ENCODE measurements around the gene DCXR.

Gene DCXR

DNA sequence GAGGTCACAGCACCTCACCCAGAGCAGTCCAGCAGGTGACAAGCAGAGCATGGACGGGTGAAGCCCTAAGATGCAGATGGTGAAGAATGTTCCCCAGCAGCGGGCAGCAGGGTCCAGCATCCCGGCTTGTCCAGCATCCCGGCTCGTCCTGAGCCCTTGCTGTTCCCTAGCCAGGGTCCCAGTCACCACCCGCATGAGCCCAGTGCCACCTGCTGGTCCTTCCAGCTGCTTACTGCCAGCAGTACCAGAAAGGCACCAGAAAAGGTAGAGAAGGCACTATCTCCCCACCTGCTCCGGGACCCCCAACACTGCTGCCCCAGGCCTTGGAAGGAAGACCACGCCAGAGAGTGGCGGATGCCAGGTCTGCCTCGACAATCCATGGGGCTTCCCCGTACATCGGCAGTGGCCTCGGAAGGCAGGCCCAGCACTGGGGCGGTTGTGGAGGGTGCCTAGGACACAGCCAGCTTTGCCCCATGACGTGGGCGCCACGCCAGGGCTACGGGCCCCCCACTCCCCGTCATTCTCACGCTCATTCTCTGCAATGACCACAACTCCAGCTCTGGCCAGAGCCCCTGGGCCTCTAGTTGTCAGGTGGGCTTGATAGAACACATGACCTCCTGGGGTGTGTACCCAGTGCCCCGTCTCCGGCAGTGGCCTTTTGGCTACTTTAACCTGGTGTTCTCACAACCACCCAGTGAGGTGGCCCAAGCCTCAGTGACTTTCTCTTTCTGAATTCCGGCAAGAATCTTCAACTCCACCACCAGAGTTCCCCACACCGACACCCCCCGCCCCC is 16.2 kb downstream of the DCXR start:
- no peak for DNase-seq

DNA sequence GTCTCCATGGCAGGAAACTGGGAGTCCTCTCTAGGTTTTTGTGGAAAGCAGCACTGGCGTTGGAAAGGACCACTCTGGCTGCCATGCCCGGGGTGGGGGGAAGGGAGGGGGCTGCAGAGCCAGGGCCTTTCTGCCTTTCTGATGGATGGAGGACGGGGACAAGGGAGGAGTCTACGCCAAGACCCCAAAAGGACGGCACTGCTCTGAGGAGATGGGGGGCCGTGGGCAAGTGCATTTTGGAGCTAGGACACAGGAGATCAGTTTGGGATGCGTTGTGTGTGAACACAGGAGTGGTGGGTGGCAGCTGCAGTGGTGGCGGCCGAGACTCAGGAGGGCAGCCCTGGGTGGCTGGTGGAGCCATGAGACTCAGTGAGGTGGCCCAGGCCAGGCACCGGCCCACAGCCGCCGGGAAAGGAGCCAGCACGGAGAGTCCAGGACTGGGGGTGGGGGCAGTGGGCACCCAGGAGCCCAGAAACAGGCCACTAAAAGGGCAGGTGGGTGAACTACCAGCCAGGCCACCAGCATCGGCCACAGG is 16.9 kb downstream of the DCXR start:
- no peak for DNase-seq

DNA sequence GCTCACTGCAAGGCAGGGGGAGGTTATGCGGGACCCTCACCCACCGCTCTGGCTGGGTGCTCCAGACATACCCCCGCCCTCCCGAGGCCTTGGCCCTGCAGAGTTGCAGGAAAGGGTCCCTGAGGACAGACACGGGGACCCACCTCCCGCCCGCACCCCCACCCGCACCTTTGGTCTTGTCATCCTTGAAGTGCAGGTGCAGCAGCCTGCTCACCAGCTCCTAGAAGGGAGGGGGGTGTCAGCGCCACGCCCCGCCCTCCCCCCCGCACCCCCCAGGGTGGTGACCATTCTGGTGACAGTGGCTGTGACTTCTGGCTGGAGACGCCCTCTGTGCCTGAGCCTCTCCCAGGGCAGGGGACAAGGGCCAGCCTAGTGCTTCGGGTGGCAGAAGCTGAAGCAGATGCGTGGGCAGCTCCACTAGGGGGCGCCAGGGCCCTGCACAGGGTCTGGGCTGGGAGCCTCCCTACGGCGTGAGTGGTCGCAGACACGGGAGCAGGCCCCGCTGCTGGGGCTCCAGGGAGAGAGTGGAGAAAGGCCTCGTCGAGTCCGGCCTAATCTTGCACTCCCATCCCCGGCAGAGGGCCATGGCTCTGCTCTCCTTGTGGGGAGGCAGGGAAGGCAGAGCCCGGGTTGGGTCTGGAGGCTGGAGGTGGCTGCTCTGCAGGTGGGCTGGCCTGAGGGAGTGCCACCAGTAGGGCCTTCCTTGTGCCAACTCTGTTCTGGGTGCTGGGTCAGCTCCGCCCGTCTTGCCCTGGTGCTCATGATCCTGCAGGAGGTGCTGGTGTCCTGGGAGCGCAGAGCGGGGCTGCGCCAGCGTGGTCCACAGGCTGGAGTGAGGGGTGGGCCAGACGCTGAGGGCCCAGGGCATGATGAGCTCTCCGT is 17.6 kb downstream of the DCXR start:
- DNase-seq = no peak

DNA sequence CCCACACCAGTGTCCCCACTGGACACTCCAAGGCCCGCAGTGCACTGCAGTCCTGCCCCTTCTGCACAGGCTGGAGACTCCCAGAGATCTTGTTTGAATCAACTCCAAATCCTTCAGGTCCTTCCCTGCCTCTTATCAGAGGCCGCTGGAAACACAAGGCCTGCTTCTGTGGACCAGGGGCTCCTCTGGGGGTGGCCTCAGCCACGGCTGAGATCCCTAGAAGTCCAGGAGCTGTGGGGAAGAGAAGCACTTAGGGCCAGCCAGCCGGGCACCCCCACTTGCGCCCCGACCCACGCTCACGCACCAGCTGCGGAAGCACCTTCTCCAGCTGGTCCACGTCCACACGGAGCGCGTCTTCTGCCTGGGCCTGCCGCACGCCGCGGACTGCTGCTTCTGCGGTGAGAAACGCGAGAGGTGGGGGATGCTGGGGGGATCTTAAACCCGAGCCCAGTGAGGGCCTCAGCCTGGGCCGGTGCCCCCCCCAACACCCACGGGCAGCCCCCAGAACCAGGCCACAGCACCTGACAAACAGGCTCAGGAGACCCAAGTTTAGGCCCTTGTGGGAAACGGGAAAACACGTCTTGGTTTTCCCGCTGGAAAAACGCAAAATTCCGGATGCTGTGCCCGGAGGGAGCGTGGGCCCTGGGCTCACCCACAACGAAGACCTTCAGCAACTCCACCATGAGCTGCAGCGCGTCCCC is 18.4 kb downstream of the DCXR start:
- DNase-seq = no peak

DNA sequence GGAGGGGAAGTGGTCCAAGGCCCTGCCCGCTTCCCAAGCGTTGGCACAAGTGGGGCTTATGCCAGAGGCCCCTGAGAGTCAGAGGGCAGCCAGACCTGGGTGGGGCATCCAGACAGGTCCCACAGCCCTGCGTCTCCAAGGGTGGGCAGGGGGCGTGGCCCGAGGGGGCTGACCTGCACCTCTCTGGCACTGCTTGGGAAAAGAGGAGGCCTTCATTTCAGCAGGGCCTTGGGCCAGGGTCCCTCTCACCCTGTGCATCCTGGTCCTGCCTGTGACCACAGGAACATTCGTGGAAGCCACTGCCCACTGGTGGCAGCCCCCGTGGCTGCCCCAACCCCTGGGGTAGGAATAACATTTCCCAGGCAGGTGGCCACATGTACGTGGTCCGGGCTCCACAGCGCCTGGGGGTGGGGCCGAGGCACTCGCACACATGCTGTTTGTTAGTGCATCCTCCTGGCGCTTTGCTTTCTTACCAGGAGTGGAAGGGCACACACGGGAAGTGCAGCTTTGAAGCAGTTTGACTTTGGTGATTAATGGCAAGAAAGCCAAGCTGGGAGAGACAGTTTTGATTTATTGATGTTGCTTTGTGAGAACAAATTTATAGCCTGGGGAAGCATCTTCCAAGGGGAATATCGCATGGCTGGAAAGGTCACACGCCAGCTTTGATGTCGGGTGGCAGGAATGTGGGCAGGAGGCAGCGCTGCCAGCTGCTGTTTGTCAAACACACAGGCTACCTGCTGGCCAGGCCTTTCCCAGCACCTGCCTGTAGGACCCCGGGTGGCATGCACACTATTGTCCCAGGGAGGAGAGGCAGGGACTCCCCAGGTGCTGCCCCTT is 19.1 kb downstream of the DCXR start:
- DNase-seq = no peak

DNA sequence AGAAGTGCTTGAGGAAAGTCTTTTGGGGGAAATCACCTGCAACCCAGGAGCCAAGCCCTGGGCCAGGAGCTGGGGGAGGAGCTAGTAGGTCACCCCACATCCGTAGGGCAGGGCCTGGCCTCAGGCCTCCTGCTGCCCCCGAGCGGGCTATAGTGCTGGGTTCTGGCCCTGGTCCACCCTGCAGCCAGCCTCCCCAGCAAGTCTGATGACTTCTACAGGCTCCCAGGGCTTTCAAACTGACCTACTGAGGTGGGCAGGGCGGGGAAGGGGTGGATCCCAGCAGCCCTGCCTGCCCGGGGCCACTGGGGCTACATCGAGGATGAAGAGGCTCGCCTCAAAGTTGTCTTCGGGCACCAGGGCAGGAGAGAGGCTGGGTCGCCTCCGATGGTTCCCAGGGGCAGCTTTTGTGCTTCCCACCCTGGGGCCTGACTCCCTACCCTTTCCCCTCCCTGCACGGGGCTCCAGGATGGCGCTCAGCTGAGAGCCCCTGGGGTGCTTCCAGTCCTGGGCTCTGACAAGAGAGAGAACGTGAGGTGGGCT is 19.8 kb downstream of the DCXR start:
- no peak for DNase-seq

DNA sequence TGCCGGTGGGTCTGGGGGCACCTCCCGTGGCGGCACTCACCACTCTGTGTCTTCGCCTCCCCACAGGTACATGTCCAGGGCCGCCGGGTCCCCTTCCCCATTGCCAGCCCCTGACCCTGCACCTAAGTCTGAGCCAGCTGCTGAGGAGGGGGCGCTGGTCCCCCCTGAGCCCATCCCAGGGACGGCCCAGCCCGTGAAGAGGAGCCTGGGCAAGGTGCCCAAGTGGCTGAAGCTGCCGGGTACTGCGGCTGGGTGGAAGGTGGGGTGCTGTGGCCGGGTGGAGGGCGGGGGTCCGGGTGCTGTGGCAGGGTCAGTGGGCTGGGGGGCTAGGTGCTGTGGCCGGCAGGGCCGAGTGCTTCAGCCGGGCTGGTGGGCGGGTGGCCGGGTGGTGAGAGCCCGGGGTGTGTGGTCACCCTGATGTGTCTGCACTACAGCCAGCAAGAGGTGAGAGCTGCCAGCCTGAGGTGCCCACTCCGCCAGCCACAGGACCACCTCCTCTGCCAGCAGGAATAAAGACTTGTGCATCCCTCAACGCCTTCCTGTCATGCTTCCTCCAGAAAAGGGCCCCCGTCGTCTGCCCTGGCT is 20.5 kb downstream of the DCXR start:
- DNase-seq = no peak

DNA sequence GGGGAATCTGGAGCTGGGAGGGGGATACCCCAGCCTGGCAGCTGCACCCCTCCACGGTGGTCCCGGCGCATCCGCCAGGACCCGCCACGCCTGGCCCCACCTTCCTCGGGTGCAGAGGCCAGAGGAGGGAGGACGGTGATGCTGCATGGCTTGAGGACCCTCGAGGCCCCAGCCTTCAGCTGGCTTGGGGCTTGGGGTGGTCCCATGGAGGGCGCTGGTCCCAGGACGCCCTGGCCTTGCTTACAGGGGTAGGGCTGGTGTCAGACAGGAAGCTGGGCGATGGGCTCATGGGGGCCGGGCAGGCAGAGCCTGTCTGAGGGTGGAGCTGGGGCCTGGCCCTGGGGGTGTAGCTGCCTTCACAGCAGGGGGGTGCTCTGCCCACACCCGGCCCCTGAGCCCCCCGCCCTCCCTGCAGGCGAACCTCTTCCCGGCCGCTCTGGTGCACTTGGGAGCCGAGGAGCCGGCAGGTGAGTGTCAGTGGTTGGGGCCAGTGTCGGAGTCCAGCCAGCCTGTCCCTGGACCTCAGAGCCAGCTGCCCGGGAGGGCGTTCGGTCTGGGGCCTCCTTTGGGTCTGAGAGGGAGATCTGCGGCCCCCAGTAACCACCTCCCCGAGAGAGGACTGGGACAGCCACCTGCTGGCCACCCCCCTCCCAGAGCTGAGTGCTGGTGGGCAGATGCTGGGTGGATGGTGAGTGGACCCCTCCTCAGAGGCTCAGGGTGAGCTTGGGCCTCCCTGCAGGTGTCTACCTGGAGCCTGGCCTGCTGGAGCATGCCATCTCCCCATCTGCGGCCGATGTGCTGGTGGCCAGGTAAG is 21.2 kb downstream of the DCXR start:
- DNase-seq = no peak

DNA sequence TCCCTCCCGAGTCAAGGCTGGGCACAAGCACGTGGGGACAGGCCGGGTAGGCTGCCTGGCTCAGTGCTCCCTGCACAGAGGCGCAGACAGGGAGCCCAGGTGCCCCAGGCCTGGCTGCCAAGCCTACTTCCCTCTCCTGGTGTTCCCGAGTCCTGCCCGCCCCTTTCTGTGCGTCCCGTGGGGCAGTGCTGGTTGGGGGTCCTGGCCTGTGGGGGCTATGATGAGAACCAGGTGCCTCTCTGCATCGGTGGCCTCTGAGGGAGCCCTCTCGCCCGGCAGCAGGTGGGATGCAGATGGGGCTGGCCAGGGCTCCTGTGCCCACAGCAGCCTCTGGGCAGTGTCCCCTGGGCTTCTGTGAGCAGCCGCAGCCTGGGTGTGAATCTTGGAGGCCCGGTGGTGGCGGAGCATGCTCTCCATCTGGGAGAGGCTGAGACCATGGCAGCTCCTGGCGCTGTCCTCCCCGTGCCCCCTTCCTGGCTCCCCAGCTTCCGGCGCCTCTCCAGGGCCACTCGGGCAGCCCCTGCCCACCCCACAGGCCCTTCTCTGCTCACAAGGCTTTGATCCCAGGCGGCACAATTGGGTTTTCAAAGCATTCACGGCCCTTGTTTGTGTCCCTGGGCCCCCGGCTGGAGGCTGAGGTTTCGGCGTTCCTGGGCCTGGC is 22.1 kb downstream of the DCXR start:
- DNase-seq = no peak

DNA sequence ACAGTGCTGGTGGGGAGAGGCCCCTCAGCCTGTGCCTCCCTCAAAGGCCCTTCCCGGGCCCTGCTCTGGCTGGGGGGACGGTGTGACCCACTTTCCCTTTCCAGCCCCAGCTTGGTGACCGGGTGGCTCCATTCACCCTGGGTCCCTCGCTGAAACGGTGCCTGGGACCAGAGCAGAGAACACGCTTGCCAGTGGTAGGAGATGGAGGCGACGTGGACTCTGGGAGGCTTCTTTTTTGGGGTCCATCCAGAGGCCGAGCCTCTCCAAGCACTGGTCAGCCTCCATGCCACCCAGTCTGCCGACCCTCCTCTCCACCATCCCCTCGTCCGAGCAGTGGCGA is 22.6 kb downstream of the DCXR start:
- no peak for DNase-seq

DNA sequence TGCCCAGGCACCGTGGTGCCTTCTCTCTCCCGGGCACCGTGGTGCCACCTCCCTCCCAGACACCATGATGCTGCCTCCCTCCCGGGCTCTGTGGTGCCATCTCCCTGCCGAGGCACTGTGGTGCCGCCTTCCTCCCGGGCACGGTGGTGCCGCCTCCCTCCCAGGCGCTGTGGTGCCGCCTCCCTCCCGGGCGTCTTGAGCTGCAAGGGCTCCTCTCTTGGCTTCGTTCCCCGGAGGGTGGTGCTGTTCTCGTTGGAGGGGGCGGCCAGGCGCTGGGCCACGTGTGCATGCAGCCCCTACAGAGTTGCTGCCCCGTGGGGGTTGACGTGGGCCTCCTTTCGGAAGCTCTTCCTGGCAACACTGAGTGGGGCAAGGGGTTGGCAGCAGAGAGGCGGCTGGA is 23.1 kb downstream of the DCXR start:
- DNase-seq = no peak

DNA sequence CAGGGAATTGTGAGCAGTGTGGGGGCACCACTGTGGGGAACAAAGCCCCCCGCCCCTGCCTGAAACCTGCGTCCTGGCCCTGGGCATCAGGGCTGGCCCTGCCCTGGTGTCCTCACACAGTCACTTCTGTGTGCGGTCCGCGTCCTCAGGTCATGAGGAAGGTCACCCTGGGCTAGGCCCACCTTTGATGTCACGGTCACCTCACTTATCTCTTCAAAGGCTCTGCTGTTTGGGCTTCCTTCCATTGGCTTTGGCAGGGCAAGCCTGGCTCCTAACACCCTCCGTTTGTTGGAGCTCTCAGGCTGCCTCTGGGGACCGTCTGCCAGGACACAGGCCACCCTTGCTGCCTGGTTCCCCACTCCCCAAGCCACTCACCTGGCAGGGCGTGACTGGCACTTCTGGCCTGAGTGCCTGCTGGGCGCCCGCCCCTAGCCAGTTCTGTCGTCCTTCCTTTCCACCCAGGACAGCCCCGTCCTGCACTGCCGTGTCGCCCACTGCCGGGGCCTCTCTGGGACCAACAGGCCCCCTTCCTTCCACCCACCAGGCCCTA is 23.6 kb downstream of the DCXR start:
- no peak for DNase-seq

DNA sequence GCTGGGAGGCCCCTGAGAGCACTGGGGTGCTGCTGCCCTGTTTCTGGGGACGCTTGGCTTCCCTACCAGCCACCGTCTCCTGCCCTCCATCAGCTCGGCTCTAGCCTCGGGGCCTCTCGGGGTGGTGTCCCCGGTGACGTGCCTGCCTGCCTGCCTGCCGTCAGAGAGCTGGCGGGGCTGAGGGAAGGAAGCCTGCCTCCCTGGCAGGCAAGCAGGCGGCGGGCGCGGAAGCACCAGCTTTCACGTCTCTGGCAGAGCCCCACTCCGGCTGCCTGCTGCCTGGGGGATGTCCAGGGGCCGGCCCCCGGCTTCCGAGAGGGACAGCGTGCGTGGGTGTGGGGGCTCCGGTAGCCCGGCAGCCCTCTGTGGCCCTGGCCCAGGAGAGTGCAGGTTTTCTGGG is 24.2 kb downstream of the DCXR start:
- no peak for DNase-seq

DNA sequence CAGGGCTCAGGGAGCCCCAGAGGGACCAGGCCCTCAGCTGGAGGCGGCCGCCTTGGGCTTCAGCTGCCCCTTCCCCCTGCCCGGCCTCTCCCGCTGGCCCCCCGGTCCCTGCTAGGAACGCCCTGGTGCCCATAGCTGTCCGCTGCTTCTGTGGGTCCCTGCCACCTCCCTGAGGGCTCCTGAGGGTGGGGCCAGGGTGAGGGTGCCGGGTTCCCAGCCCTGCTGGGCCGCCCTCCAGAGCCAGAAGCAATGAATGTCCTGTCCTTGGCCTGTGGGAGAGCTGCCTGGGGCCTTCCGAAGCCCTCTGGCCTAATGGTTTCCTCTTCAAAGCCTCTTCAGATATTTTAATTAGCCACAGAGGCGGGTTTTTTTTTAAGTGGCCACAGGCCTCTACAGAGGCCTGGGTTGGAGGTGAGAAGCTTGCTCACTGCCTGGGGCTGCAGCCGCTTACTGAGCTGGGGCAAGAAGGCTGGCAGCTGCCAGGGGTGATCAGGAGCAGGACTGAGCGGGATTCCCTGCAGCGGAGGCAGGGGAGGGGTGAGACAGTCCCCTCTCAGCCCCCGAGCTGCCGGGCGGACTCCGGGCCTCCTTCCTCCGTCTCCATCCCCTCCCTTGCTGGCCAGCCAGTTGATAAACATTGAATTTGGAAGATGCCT is 24.7 kb downstream of the DCXR start:
- DNase-seq = no peak

DNA sequence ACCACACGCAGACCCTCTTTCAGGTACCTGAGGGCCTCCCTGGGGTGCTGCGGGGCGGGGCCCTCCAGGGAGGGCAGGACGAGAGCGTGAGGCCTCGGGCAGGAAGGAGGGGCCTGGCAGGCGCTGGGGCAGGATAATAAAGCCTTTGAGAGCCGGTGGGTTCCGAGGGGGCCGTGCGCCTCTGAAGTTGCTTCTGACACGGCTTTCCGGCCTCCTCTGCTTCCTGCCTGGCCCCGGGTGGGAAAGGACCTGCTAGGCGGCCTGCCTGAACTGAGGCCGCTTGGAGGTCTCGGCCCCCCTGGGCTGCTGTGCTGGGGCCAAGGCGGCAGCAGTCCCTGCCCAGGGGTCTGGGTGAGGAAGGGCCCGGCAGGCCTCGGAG is 25.2 kb downstream of the DCXR start:
- DNase-seq = no peak

DNA sequence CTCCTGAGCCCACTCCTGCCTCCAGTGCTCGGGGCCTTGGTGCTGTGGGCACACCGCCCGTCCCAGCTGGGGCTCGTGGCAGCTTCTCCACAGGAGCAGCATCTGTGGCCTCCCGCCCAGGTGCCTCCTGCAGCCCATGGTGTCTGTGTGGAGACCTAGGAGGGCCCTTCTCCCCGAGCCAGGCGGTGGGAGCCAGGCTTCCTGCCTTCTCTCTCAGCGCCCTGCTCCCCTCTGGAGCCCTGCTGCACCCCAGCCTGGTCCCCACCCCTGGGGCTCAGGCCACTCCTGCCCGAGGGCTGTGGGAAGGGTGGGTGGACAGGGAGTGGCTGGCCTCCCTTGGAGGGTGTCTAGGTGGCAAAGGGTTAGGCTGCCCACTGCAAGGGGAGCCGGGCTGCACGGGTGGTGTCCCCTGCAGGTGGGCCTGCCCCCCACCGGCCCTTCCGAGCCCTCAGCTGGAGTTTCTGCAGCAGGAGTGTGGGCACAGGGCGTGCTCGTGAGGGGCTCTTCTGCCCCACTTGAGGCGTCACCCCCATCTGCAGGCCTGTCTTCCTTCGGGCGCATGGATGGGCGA is 25.8 kb downstream of the DCXR start:
- DNase-seq = no peak

DNA sequence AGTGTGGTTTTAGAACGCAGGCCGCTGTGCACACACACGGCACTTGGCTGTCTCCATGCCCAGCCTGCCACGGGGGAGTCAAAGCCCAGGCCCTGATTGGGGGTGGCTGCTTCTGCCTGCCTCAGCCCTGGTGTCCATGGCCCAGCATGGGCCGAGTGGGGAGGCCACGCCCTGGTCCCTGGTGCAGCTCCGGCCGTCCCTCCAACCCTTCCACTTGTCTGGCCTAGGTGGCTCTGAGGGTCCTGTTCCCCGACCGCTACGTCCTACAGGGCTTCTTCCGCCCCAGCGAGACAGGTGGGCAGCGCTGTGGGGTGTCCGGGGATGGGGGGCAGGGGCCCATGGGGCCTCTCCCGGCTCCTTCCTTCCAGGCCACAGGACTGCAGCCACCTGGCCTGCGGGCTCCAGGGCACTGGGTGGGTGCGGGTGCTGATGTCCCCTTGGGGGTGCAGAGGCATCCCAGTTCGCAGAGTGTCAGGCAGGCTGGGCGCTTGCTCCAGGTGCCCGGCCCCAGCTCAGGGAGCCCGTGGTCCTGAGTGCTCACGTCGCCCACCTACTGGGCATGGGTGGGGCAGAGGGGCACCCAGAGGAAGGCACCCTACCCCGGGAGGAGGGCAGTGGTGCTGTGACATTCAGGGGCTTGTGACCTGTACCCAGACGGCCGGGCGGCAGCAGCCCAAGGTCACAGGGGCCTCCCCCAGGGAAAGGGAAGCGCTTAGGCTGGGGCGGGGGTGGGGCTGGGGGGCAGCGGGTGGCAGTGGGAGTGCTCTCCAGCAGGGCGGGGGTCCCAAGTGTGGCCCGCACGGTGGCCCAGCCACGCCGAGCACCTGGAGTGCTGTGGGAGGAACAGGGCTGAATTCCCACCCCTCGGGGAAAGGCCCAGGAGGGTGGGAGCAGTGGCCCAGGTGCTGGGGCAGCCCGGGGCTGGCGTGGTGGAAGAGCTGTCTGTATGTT is 26.6 kb downstream of the DCXR start:
- no peak for DNase-seq

DNA sequence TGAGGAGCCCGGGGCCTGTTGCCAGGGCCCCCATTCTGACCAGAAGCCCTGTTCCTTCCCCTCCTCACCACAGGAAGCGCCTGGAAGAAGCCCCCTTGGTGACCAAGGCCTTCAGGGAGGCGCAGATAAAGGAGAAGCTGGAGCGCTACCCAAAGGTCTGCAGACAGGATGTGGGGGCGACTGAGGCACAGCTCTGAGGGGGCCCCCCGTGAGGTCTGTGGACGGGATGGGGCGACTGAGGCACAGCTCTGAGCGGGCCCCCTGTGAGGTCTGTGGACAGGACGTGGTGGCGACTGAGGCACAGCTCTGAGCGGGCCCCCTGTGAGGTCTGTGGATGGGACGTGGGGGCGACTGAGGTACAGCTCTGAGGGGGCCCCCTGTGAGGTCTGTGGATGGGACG is 28.1 kb downstream of the DCXR start:
- DNase-seq = no peak

All from NCI-H187 treated with DMSO at 0.1 percent for 48 hours (cell line).